Left renal pelvis (tissue), 4 donors: ENCODE results near the gene STXBP6. TPM values are rescaled to one million over a fixed set of nuclear protein-coding genes. Genes with fewer than 3 reads are reported as not detected.

Experiments used
- DNase-seq, 4 donors: peaks; one replicate each; pipeline ENCODE4 v3.0.0-alpha.2; 2013; ENCODE audit warnings: low read depth in 4 of 4, low spot score in 3 of 4
- polyA plus RNA-seq, 4 donors: library from polyadenylated mRNA; unstranded; fragments of 120-200 nt; gene quantifications; one replicate each; pipeline ENCODE4 v1.2.1, GENCODE V29; 2013; ENCODE audit not compliant: insufficient read length in 4 of 4

Gene STXBP6
- polyA plus RNA-seq, 4 donors, result 9.0 to 11.0 (median 10.0) TPM

DNA sequence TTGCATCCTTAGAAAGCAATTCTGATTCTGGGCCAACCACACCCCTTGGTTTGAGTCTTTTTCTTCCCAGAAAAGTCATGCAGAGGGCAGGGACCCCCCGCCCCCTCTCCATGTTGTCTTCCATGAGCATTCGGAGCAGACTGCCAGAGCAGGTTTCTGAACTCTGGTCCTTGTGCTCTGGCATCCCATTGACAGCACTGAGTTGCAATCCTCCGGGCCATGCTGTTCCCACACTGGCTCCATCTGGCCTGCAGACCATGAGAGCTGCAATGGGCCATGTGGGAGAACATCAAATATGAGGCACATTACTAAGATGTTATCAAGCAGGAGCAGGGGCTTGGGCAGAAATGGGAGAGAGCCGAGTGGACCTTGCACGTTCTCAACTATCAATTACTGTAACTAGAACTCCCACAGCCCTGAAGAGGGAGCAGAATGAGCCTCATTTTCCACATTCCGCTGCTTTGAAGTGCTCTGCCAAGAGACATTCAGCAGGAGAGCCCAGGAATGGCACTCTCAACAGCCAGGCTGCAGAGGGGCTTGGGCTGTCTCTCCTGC, 157.4 kb downstream of the STXBP6 start:
- DNase-seq, result no peak

GRCh38 chr14:24891987-24892496, 157.9 kb downstream of the STXBP6 start:
- DNase-seq, result no peak

- DNase-seq, result no peak
Observed at GRCh38 chr14:24890716-24891115, 159.2 kb downstream of the STXBP6 start.

DNA sequence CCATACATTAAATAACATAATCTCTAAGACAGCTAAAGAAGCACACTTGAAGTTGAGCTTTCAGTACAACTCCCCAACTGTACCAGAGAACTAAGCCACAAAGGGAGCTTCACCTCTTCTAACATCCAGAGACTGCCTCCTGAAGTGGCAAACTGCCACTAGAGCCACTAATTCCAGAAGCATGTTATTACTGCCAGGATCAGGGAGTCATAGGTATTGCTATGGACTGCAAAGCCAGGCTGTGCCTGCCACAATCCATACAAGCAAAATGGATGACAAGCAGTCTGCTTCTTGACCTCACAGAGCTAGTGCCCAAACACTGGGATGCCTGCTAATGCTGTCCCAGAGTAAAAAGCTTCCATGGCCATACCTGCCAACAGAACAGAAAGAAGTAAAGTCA, 160.1 kb downstream of the STXBP6 start:
- DNase-seq, result no peak

- no peak for DNase-seq
Observed at GRCh38 chr14:24888532-24888931, 161.4 kb downstream of the STXBP6 start.

DNA sequence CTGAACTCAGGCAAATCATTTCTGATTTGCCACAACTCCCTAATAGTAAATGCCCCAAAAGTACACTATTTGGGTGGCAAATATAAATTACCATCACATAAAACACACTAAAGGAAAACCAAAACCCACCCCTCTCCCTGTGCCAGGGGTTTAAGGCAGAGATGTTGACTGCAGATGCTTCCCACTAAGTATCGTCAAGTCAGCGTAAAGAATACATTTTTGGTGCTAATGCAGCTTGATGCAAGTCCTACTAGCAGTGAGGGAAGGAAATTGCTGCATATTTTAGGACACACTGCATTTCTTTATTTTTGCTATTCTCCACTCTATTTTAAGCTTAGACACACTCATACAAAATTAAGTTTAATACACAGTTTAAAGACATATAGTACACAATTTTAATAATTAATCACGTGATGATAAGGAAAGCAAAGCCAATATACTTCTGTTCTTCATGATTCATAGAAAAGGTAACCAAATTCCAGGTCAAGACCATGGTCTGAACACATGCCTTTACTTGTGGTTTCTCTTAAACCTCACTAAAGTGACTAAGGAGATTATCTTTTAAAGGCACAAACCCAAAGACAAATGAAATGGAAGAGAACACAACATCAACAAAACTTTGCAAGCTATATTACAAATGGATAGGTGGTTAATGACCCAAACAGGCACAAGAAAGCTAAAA, 162.2 kb downstream of the STXBP6 start:
- DNase-seq, result no peak

DNA sequence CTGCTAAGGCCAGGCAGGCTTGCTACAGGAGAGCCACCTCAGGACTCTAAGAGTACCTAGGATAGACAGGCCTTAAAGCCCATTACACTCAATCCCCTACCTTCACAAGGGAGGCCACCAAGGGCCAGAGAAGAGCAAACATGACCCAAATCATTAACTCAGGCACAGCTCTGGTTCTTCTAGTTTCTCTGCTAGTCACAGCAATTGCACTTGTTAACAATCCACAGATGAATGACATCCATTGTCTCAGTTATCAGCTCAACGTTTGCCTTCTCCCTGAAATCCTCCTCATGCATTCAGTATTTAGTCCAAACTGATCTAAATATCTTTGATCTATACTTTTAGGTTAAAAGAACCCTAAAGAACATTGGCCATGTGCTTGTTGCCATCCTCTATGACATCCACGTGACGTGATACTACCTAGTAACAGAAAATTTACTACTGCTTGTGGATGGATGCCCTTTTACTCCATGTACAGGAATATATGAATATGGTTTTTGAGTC, 164.5 kb downstream of the STXBP6 start:
- DNase-seq, result no peak

DNA sequence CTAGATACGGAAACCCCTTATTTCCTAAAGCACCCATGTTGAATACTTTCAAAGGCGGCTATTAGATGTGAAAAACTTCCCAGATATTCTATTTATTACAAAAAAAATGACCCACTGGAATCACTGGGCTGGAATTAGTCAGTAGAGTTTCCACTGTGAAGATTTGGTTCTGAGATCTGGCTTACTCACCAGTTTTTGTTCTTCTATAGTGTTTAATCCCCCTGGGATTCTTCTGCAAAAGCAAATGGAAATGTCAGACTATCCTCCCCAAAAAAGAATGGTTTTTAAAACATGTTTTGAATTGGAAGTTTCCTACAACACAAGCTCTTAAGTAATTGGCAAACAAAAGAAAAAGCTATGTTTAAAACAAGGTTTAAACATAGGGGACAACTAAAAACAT, 166.4 kb downstream of the STXBP6 start:
- no peak for DNase-seq

GRCh38 chr14:24881116-24881893, 168.6 kb downstream of the STXBP6 start:
- no peak for DNase-seq

DNA sequence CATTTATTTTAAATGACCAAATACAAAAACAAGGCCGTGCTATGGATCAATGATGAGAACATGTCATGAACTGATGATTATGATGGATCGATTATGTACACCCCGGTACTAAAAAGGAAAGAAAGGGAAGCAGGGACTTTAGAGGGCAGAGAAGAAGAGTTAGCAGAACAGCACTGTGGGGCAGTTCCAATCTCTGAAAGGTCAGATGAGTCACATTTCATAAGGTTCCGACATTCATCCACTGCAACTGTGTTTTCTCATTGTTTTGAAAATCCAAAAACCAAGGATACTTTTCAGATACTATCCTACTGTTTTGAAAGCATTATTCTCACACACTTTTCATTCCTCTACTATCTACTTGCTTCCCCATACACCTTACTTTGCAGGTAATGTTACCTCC, 169.3 kb downstream of the STXBP6 start:
- DNase-seq, result no peak

GRCh38 chr14:24879661-24880386, 170.1 kb downstream of the STXBP6 start:
- DNase-seq, result no peak

DNA sequence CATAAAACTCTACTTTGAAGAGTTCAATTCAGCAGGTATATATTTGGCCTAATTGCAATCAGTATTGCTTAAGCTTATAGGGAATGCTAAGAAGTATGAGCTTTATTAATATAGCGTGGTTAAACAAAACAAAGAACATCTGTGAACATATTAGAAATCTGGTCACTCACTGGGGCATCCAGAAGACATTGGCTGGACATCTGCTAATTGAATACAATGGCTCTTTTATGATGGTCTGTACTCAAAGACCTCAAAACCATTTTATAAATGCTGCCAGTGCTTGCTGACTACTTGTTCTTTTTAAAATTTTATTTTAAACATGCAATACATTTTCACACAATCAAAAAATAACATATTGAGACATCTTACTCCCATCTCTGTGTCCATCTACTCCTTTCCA, 173.0 kb downstream of the STXBP6 start:
- no peak for DNase-seq

- no peak for DNase-seq
Observed at GRCh38 chr14:24875991-24876878, 173.7 kb downstream of the STXBP6 start.

DNA sequence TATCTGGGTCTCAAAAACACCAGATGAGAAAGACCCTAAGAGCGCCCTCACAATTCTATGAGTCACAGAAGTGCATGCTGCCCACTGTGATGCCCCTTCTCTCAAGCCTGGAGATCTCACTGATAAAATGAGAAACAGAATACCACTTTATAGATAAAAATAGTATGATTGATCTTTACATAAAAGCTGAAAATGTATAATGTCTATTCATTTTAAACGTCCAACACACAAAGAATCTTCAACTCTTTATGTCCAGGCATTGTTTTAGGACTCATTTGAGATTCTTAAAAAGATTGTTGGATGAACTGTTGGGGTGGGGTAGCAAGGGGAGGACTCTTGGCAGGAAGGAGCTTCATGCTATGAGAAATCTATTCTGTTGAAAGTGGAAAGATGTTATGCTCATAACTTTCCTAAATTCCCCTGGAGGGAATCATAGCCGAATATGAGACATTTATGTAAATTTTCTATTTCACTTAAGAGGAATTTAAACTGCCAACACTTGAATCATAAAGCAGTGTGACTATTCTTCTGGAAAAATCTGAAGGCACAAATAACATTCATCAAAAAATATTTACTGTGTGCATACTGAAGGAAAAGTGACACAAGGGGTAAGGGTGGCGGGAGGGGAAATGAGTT, 174.6 kb downstream of the STXBP6 start:
- no peak for DNase-seq

DNA sequence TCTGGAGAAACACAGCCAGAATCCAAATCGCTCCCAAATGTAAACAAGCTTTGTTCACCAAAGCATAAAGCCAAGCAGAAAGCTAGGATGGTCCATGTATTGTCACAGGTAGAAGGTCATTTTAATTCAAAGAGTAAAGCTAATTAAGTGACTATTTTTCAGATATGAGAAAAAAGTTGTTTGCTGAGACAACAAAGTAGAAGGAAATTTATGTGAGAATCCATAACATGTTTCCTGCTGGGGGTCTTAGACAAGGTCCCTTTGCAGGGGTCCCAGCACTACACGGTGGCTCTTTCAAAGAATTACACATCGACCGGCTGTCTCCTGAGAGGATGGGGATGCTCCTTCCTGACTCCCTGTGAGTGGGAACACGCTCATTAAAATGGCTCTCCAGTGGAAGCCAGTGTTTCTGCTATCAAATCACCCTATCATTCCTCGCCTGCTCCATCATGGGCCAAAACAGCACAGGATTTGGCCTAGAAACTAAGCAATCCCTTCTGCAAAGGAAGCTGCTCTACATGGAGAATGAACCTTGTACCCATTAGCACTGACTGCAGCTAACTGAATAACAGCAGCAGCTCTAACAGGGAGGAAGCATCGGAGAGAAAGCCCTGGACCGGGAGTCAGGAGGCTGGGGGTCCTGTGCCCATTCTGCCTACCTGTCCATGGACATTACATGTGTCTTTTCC, 175.3 kb downstream of the STXBP6 start:
- DNase-seq, result no peak

DNA sequence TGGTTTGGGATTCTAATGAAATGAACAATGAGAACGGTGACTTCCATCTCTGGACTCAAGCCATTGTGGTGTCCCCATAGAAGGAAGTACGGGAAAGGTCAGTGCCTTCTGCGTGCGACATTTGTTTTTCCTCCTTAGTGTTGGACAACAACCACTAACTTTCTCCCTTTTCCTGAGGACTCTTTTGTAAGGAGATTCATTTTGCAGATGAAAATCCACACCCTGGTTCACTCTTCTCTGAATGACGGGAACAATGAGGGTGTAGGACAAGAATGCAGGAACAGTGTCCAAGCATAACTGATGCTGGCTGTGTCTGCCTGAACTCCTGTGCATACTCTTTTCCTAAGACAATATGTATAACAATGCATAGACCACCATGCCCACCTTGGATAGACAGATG, 176.4 kb downstream of the STXBP6 start:
- no peak for DNase-seq

GRCh38 chr14:24870949-24871701, 178.8 kb downstream of the STXBP6 start:
- no peak for DNase-seq

- DNase-seq, result no peak
Observed at GRCh38 chr14:24868389-24868788, 181.6 kb downstream of the STXBP6 start.
